A549 (cell line): Measurements from ENCODE around the gene CSF2. TPM values are rescaled to one million over a fixed set of nuclear protein-coding genes. Genes with fewer than 3 reads are reported as not detected.
"Not testable (repeated sequence)": the region's sequence is repeated elsewhere in the genome, so short reads cannot be mapped to it uniquely, and the experiment has no call there.

Source experiments
- ATAC-seq, 2 experiments: fragments of 200-7000 bp in 1 of 2; fragments of >200 bp in 1 of 2; cut with Nextera tagmentation in 1 of 2; cut with Tn5 transposase in 1 of 2; 3 replicates each; pipeline versions ENCODE4 v1.8.0 to v1.9.1; 2018 to 2020; ENCODE audit warnings: mild to moderate bottlenecking in 1 of 2, moderate library complexity in 1 of 2
- CTCF ChIA-PET: fragments of 300-600 bp; sonication (Branson Sonifier 250); formaldehyde crosslinking; extraction: SDS; loops from one replicate; lab custom pipeline; 2021; ENCODE audit warnings: antibody characterized with exemption, inconsistent platforms; lab: Yijun Ruan, JAX
- POLR2A ChIA-PET: fragments of 350-600 bp; formaldehyde crosslinking; extraction: SDS; loops from one replicate; lab custom pipeline; 2021; ENCODE audit warnings: antibody characterized with exemption, inconsistent platforms; lab: Yijun Ruan, JAX
- DNase-seq, 2 experiments: peaks; one replicate each; pipeline versions ENCODE4 v3.0.0 to v3.0.0-alpha.2; 2011 to 2016; ENCODE audit warnings: low read depth in 1 of 2, low spot score in 1 of 2
- FAIRE-seq: peaks from 2 replicates; lab custom pipeline; 2011; peaks lifted over from hg19 to GRCh38; lab: Jason Lieb, UNC
- H3K27ac ChIP-seq, 2 experiments: fragments of >200 bp; sonication (Bioruptor Twin); formaldehyde crosslinking; 3 replicates each; pipeline ENCODE4 v1.5.1; 2016 to 2017
- H3K4me1 ChIP-seq: fragments of >200 bp; sonication (Bioruptor Twin); formaldehyde crosslinking; 3 replicates; pipeline ENCODE4 v1.6.1; 2016
- H3K4me2 ChIP-seq: fragments of >200 bp; sonication (Bioruptor Twin); formaldehyde crosslinking; 3 replicates; pipeline ENCODE4 v1.6.1; 2016
- H3K4me3 ChIP-seq: fragments of >200 bp; sonication (Bioruptor Twin); formaldehyde crosslinking; 3 replicates; pipeline ENCODE4 v1.5.1; 2016
- H3K9me3 ChIP-seq: fragments of >200 bp; sonication (Bioruptor Twin); formaldehyde crosslinking; 3 replicates; pipeline ENCODE4 v1.6.1; 2016
- BCL3 ChIP-seq: fragments of >200 bp; sonication (Bioruptor Twin); formaldehyde crosslinking; IDR thresholded peaks from 3 replicates; pipeline ENCODE4 v1.6.1; 2016
- CTCF ChIP-seq: fragments of >200 bp; sonication (Bioruptor Twin); formaldehyde crosslinking; IDR thresholded peaks from 3 replicates; pipeline ENCODE4 v1.5.1; 2016
- ESRRA ChIP-seq: fragments of 150-350 bp; IDR thresholded peaks from 2 replicates; pipeline ENCODE4 v1.6.1; 2014; ENCODE audit warnings: mild to moderate bottlenecking, low read length, borderline replicate concordance
- MAX ChIP-seq: IDR thresholded peaks from 2 replicates; pipeline ENCODE4 v1.6.1; 2012
- NFE2L2 ChIP-seq: fragments of 150-350 bp; conservative IDR thresholded peaks from 2 replicates; pipeline ENCODE4 v1.6.1; 2014; ENCODE audit warnings: low read length
- RARB ChIP-seq: fragments of 250-450 bp; sonication (Bioruptor Pico); IDR thresholded peaks from 2 replicates; pipeline ENCODE4 v1.8.0; 2021; ENCODE audit warnings: mild to moderate bottlenecking, moderate library complexity
- ZFP36 ChIP-seq: fragments of 450-650 bp; IDR thresholded peaks from 2 replicates; pipeline ENCODE4 v1.6.1; 2014; ENCODE audit warnings: borderline replicate concordance; ENCODE audit not compliant: partially characterized antibody
- whole genome bisulfite sequencing: methylation state at CpG from one replicate; pipeline ENCODE4 v1.1.6; 2017; ENCODE audit errors: missing lambda C conversion rate; 5-methylcytosine and 5-hydroxymethylcytosine counted together
- polyA plus RNA-seq, 4 experiments: library from polyadenylated mRNA; depleted of rRNA in 3 of 4; stranded (reverse); fragments of >200 nt; fragmentation: RNase III in 1 of 4; extraction: RNeasy Plus Mini Kit Qiagen cat#74134 plus additional on column Dnase treatment in 1 of 4; gene quantifications; 2 replicates in 3 of 4; 3 replicates in 1 of 4; pipeline ENCODE4 v1.2.3, GENCODE V29; 2011 to 2017
- small RNA-seq, 6 experiments: library from RNA; depleted of rRNA; stranded (forward); fragments of <200 nt; gene quantifications; one replicate each; pipeline ENCODE3, GENCODE V24; 2012

The CSF2 gene
- polyA plus RNA-seq, 2 of the 4 experiments (the other 2 are of a cell fraction), result not detected

GRCh38 chr5:132115375-132115774, 41.8 kb downstream of the CSF2 start (continued):
- TF ChIP-seq CTCF, result no peak

- CTCF ChIA-PET, result interaction anchor here (1.2 to 1.4 kb wide), 2 partner anchors 18 to 51 kb away, joined by 3 to 4 read pairs; no protein-coding TSS in a partner anchor
- no peak overlapping the region for H3K4me2 ChIP-seq
- DNase-seq, result no peak
- H3K9me3 ChIP-seq, result no peaks in the 10 kb centered on the region
- ATAC-seq, result no peak
- TF ChIP-seq MAX (no peak), NFE2L2 (no peak), RARB (no peak), BCL3 (no peak), ZFP36 (no peak), ESRRA (no peak)
- H3K4me3 ChIP-seq, result no peak overlapping the region
- WGBS, result 72% methylated on average over 2 of the region's 2 CpGs
- no peak for FAIRE-seq
- H3K4me1 ChIP-seq, result no peaks in the 10 kb centered on the region
- no peak overlapping the region for H3K27ac ChIP-seq
- POLR2A ChIA-PET, result no interaction called here
Measured at GRCh38 chr5:132116072-132116471, 42.5 kb downstream of the CSF2 start.

GRCh38 chr5:132116909-132117489, 43.4 kb downstream of the CSF2 start:
- CTCF ChIA-PET, result interaction anchor here (1.2 kb wide), 1 partner anchor 17 kb away, joined by 4 read pairs; no protein-coding TSS in a partner anchor
- POLR2A ChIA-PET, H3K4me2 ChIP-seq, H3K27ac ChIP-seq, H3K9me3 ChIP-seq, FAIRE-seq, ATAC-seq, DNase-seq, H3K4me1 ChIP-seq, H3K4me3 ChIP-seq: not testable (repeated sequence)
- WGBS, result 75% methylated on average over 2 of the region's 3 CpGs

GRCh38 chr5:132120717-132121116, 47.1 kb downstream of the CSF2 start:
- CTCF ChIA-PET, result interaction anchor here (2.6 kb wide), 1 partner anchor 58 kb away, joined by 6 read pairs; no protein-coding TSS in a partner anchor
- FAIRE-seq, DNase-seq: not testable (repeated sequence)

GRCh38 chr5:132122971-132123370, 49.4 kb downstream of the CSF2 start:
- FAIRE-seq, H3K4me2 ChIP-seq, DNase-seq, H3K27ac ChIP-seq, H3K4me1 ChIP-seq, H3K4me3 ChIP-seq, H3K9me3 ChIP-seq, ATAC-seq, POLR2A ChIA-PET: not testable (repeated sequence)
- WGBS, result 30% methylated on average over 3 of the region's 3 CpGs
- CTCF ChIA-PET, result interaction anchor here (1.4 kb wide), 1 partner anchor 51 kb away, joined by 3 read pairs; no protein-coding TSS in a partner anchor

More at GRCh38 chr5:132120717-132121116, 47.1 kb downstream of the CSF2 start:
- H3K27ac ChIP-seq, H3K4me1 ChIP-seq, POLR2A ChIA-PET, H3K4me3 ChIP-seq, H3K4me2 ChIP-seq, H3K9me3 ChIP-seq, ATAC-seq: not testable (repeated sequence)
- WGBS, result 28% methylated on average over 3 of the region's 3 CpGs

GRCh38 chr5:132123578-132123977, 50.0 kb downstream of the CSF2 start:
- H3K9me3 ChIP-seq, H3K27ac ChIP-seq, DNase-seq, H3K4me3 ChIP-seq, POLR2A ChIA-PET, H3K4me1 ChIP-seq, H3K4me2 ChIP-seq, CTCF ChIA-PET, FAIRE-seq, ATAC-seq: not testable (repeated sequence)
- 32% methylated on average over 4 of the region's 4 CpGs for WGBS

Small RNAs within 50 kb of the gene (small RNA-seq; reads per million reads assigned to genes)
- gene RF00285, result 0 reads per million in 6 experiments

Other genes with a start within 250 kb of the CSF2 start
- gene MEIKIN, start 128.1 kb upstream of the CSF2 start, polyA plus RNA-seq (2011; rRNA removed), result not detected in 2 replicates
- gene MEIKIN, start 128.1 kb upstream of the CSF2 start, polyA plus RNA-seq (2017; fragmentation: RNase III; extraction: RNeasy Plus Mini Kit Qiagen cat#74134 plus additional on column Dnase treatment), result not detected in 3 replicates
- gene ACSL6, start 62.1 kb upstream of the CSF2 start, polyA plus RNA-seq (2011; rRNA removed), result 0.05 and 0.09 TPM in 2 replicates
- 0.05 to 0.07 TPM (median 0.06 TPM) in 3 replicates for gene ACSL6, start 62.1 kb upstream of the CSF2 start, polyA plus RNA-seq (2017; fragmentation: RNase III; extraction: RNeasy Plus Mini Kit Qiagen cat#74134 plus additional on column Dnase treatment)
- gene IL3, start 13.1 kb upstream of the CSF2 start, polyA plus RNA-seq (2011; rRNA removed), result not detected in 2 replicates
- not detected in 3 replicates for gene IL3, start 13.1 kb upstream of the CSF2 start, polyA plus RNA-seq (2017; fragmentation: RNase III; extraction: RNeasy Plus Mini Kit Qiagen cat#74134 plus additional on column Dnase treatment)
- 45.0 and 64.9 TPM in 2 replicates for gene P4HA2, start 154.1 kb downstream of the CSF2 start, polyA plus RNA-seq (2011; rRNA removed)
- gene P4HA2, start 154.1 kb downstream of the CSF2 start, polyA plus RNA-seq (2017; fragmentation: RNase III; extraction: RNeasy Plus Mini Kit Qiagen cat#74134 plus additional on column Dnase treatment), result 35.1 to 40.3 TPM (median 36.4 TPM) in 3 replicates
- gene PDLIM4, start 183.9 kb downstream of the CSF2 start, polyA plus RNA-seq (2011; rRNA removed), result not detected in 2 replicates
- gene PDLIM4, start 183.9 kb downstream of the CSF2 start, polyA plus RNA-seq (2017; fragmentation: RNase III; extraction: RNeasy Plus Mini Kit Qiagen cat#74134 plus additional on column Dnase treatment), result 0.09 to 0.28 TPM (median 0.20 TPM) in 3 replicates
- gene SLC22A4, start 220.6 kb downstream of the CSF2 start, polyA plus RNA-seq (2011; rRNA removed), result 4.1 and 4.6 TPM in 2 replicates
- 3.2 to 4.2 TPM (median 3.6 TPM) in 3 replicates for gene SLC22A4, start 220.6 kb downstream of the CSF2 start, polyA plus RNA-seq (2017; fragmentation: RNase III; extraction: RNeasy Plus Mini Kit Qiagen cat#74134 plus additional on column Dnase treatment)